ENCODE data around the gene GRM6. TPM values are rescaled to one million over a fixed set of nuclear protein-coding genes. Genes with fewer than 3 reads are reported as not detected.

GRM6 gene
- total RNA-seq, 1 donor from 2014 or later: not detected

DNA sequence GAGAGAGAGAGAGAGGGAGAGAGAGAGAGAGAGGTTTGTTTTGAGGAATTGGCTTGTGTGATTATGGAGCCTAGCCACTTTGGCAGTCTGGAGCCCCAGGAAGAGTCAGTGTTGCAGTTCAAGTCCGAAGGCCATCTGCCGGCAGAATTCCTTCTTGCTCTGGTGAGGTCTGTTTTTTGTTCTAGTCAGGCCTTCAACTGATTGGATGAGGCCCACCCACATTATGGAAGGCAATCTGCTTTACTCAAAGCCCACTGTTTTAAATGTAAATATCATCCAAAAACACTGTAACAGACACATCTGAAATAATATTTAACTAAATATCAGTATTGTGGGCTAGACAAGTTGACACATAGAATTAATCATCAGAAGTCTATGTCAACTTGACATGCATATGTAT is 11.4 kb upstream of the GRM6 start:
- H3K9me3 ChIP-seq: no peaks in the 10 kb centered on the region
- intact Hi-C loops (cut with DNase I): no loop called here
- no peak overlapping the region for H3K27ac ChIP-seq
- DNase-seq (no peak), ATAC-seq (no peak)
- TF ChIP-seq, protein P1, sequence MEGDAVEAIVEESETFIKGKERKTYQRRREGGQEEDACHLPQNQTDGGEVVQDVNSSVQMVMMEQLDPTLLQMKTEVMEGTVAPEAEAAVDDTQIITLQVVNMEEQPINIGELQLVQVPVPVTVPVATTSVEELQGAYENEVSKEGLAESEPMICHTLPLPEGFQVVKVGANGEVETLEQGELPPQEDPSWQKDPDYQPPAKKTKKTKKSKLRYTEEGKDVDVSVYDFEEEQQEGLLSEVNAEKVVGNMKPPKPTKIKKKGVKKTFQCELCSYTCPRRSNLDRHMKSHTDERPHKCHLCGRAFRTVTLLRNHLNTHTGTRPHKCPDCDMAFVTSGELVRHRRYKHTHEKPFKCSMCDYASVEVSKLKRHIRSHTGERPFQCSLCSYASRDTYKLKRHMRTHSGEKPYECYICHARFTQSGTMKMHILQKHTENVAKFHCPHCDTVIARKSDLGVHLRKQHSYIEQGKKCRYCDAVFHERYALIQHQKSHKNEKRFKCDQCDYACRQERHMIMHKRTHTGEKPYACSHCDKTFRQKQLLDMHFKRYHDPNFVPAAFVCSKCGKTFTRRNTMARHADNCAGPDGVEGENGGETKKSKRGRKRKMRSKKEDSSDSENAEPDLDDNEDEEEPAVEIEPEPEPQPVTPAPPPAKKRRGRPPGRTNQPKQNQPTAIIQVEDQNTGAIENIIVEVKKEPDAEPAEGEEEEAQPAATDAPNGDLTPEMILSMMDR (IDR thresholded peaks at IDR 0.05): no peak
- H3K4me1 ChIP-seq: no peaks in the 10 kb centered on the region
- H3K27me3 ChIP-seq: no peaks in the 10 kb centered on the region
- no peak overlapping the region for H3K4me3 ChIP-seq
- H3K36me3 ChIP-seq: no peaks in the 10 kb centered on the region

DNA sequence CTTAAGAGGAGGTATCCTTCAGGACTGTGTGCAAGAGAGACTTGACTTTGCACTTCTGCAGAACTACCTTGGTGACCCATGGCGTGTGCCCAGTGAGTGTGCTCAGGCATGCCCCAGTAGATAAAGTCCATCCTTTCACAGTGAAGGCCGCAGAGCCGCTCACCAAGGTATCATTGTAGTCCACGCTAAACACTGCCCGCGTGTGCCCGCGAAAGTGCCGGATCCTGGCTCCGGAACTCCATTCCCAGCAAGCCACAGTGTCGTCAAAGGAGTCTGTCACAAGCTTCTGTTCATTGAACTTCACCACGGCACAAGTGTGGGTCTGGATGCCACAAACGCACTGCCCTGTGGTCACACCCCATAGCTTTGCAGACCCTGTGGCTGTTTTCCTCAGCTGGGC is 3.3 kb upstream of the GRM6 start:
- TF ChIP-seq, protein P1 (IDR thresholded peaks at IDR 0.05): no peak
- DNase-seq (no peak), ATAC-seq (no peak)
- H3K4me3 ChIP-seq: no peak overlapping the region
- intact Hi-C loops (cut with DNase I): no loop called here
- no peaks in the 10 kb centered on the region for H3K36me3 ChIP-seq
- no peak overlapping the region for H3K27ac ChIP-seq
- H3K4me1 ChIP-seq: no peaks in the 10 kb centered on the region
- H3K9me3 ChIP-seq: no peaks in the 10 kb centered on the region
- peaks cover 5% of the 10 kb centered on the region for H3K27me3 ChIP-seq

DNA sequence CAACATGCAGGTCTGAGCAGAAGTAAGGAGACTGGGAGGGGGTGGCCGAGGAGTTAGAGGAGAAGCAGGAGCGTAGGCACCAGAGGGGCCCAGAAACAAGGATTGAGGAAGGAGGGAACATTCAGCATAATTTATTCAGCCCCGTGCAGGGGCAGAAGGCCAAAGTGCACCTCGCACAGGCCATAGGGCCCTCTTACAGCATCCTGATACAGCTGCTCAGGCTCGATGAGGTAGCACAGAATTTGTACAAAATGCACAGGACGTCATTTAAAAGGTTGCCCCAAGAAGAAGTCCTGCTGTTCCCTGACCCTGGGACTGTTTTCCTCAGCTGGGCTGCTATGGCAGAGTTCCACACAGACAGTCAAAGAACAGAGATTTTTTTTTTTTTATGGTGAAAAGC is 2.1 kb upstream of the GRM6 start:
- intact Hi-C loops (cut with DNase I): no loop called here
- no peak for DNase-seq
- H3K27ac ChIP-seq: no peak overlapping the region
- H3K4me3 ChIP-seq: no peak overlapping the region
- ATAC-seq: no peak
- no peaks in the 10 kb centered on the region for H3K4me1 ChIP-seq
- TF ChIP-seq, protein P1 (IDR thresholded peaks at IDR 0.05): no peak
- H3K9me3 ChIP-seq: no peaks in the 10 kb centered on the region
- H3K27me3 ChIP-seq: peaks cover 5% of the 10 kb centered on the region
- H3K36me3 ChIP-seq: no peaks in the 10 kb centered on the region

GRCh38 chr5:178996156-178996555 is 1.0 kb upstream of the GRM6 start:
- no peaks in the 10 kb centered on the region for H3K9me3 ChIP-seq
- ATAC-seq (no peak), DNase-seq (no peak)
- H3K4me1 ChIP-seq: no peaks in the 10 kb centered on the region
- H3K27ac ChIP-seq: no peak overlapping the region
- TF ChIP-seq, protein P1 (IDR thresholded peaks at IDR 0.05): no peak
- no peaks in the 10 kb centered on the region for H3K36me3 ChIP-seq
- H3K4me3 ChIP-seq: no peak overlapping the region
- intact Hi-C loops (cut with DNase I): no loop called here
- peaks cover 5% of the 10 kb centered on the region for H3K27me3 ChIP-seq

DNA sequence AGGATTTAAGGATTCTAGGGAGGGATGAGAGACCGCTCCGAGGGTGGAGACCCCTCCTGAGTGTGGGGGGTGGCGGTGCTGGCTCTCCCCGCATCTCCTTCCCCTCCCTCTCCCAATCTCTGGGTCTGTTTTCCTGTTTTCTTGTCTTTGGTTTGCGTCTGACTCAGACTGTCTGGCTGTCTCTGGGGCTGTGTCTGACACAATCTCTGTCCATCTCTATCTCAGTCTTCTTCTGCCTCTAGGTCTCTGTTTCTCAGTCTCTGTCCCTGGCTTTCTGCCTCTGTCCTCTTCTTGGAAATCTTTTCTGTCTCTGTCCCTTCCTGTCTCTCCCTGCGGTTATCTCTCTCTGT is 196 bp upstream of the GRM6 start:
- H3K4me3 ChIP-seq: no peak overlapping the region
- peaks cover 5% of the 10 kb centered on the region for H3K27me3 ChIP-seq
- DNase-seq: no peak
- H3K4me1 ChIP-seq: no peaks in the 10 kb centered on the region
- no peak overlapping the region for H3K27ac ChIP-seq
- intact Hi-C loops (cut with DNase I): no loop called here
- no peaks in the 10 kb centered on the region for H3K36me3 ChIP-seq
- TF ChIP-seq, protein P1 (IDR thresholded peaks at IDR 0.05): no peak
- no peak for ATAC-seq
- H3K9me3 ChIP-seq: no peaks in the 10 kb centered on the region

DNA sequence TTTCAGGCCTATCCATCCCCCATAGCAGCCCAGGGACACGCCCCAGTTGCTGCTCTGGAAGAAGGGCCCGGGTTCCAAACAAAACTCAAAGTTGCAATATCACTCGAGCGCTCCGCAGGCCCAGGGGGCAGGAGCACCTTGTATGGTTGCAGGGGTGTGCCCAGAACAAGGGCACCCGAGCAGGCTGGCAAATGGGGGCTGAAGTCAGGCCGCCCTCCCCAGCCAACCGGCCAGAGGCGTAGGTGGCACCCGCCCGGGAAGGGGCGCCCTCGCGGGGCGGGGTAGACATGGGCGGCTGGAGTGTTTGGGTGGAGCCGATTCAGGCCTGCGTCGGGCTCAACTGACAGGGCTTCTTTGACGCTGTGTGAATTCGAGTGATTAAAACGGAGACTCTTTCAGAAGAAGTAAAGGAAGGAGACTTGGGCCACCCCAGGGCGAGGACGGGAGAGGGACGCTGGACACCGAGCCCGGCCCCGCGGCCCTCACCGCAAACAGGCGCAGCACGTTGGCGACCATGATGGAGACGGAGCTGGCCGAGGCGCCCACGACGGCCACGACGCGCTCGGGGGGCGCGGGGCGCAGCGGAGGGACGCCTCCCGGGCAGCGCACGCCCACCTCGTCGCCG is 1.1 kb downstream of the GRM6 start:
- no peak for ATAC-seq
- no peak overlapping the region for H3K27ac ChIP-seq
- H3K4me3 ChIP-seq: no peak overlapping the region
- H3K9me3 ChIP-seq: no peaks in the 10 kb centered on the region
- peaks cover 5% of the 10 kb centered on the region for H3K27me3 ChIP-seq
- DNase-seq: no peak
- H3K4me1 ChIP-seq: no peaks in the 10 kb centered on the region
- no peaks in the 10 kb centered on the region for H3K36me3 ChIP-seq
- intact Hi-C loops (cut with DNase I): no loop called here
- TF ChIP-seq, protein P1 (IDR thresholded peaks at IDR 0.05): no peak

All from upper lobe of right lung (tissue), 1 donor.